ENCODE measurements around the gene TPRG1. TPM values are rescaled to one million over a fixed set of nuclear protein-coding genes. Genes with fewer than 3 reads are reported as not detected.

TPRG1 gene
- total and polyA plus RNA-seq, 2 of the 8 experiments (the other 6 are each of a cell fraction or from before 2014, with no cell fraction given) = 0.37 to 0.47 TPM

DNA sequence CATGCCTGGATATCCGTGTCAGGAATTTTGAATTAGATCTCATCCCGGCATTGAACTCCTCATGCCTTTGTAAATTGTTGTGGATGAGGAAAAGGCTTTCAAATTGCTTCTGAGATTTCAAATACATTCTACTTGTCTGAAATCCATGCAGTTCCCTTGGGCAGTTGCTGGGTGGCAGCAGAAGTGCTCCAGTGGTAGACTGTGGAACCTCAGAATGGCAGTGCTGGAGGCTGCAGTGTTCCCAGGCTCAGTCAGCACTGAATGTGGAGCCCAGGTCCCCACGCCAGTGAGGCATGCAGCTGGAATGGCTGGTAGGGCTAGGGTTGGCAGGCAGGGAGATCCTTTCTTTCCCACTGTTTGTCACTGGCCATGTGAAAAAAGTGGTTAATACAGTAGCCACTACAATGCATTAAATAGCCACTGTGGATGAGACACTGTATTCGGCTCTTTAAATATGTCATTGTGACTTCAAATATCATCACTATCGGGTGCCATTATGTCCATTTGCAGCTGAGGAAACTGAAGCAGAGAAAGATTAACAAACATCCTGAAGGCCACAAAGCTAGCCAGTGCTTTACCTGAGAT is 98.6 kb downstream of the TPRG1 start:
- H3K27me3 ChIP-seq (replicated peaks in 1 of 4; ENCODE audit: control insufficient read depth in 3 of 4, extremely low read depth in 1 of 4, insufficient read depth in 3 of 4, low read length in 3 of 4) = no peaks in the 10 kb centered on the region
- H4K8ac ChIP-seq (ENCODE audit: extremely low read depth, insufficient read depth, low read length) = no peak overlapping the region
- no peaks in the 10 kb centered on the region for H3K79me2 ChIP-seq (ENCODE audit: control insufficient read depth in 1 of 2, insufficient read depth in 2 of 2, low read length in 2 of 2)
- H2AK5ac ChIP-seq (ENCODE audit: low read depth, low read length) = no peak overlapping the region
- TF ChIP-seq, protein P1, sequence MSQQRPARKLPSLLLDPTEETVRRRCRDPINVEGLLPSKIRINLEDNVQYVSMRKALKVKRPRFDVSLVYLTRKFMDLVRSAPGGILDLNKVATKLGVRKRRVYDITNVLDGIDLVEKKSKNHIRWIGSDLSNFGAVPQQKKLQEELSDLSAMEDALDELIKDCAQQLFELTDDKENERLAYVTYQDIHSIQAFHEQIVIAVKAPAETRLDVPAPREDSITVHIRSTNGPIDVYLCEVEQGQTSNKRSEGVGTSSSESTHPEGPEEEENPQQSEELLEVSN (IDR thresholded peaks at IDR 0.05) = no peak
- TF ChIP-seq, protein P2, sequence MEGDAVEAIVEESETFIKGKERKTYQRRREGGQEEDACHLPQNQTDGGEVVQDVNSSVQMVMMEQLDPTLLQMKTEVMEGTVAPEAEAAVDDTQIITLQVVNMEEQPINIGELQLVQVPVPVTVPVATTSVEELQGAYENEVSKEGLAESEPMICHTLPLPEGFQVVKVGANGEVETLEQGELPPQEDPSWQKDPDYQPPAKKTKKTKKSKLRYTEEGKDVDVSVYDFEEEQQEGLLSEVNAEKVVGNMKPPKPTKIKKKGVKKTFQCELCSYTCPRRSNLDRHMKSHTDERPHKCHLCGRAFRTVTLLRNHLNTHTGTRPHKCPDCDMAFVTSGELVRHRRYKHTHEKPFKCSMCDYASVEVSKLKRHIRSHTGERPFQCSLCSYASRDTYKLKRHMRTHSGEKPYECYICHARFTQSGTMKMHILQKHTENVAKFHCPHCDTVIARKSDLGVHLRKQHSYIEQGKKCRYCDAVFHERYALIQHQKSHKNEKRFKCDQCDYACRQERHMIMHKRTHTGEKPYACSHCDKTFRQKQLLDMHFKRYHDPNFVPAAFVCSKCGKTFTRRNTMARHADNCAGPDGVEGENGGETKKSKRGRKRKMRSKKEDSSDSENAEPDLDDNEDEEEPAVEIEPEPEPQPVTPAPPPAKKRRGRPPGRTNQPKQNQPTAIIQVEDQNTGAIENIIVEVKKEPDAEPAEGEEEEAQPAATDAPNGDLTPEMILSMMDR (IDR thresholded peaks at IDR 0.05; ENCODE audit: control extremely low read depth in 1 of 3, insufficient read depth in 1 of 3, low read depth in 1 of 3, low read length in 3 of 3) = peak; percentile 62 to 77 (median 75)
- TF ChIP-seq RAD21 (IDR thresholded peaks at IDR 0.05 in 1 of 2, conservative IDR thresholded peaks at IDR 0.05 in 1 of 2; ENCODE audit: low read depth in 2 of 2, low read length in 2 of 2) = peak; percentile 82 to 88
- H3K4me1 ChIP-seq (replicated peaks in 1 of 4; ENCODE audit: control insufficient read depth in 3 of 4, insufficient read depth in 4 of 4, low read length in 3 of 4) = no peaks in the 10 kb centered on the region
- no peaks in the 10 kb centered on the region for H4K20me1 ChIP-seq (replicated peaks in 1 of 2; ENCODE audit: control insufficient read depth in 1 of 2, insufficient read depth in 2 of 2, low read length in 2 of 2)
- no peak overlapping the region for H3K14ac ChIP-seq (ENCODE audit: insufficient read length)
- 88% methylated on average over 5 of the region's 5 CpGs; no CpG with 5 or more reads in 1 of the 2 experiments for WGBS, 2 experiments (ENCODE audit: extremely low coverage in 1 of 2, insufficient coverage in 1 of 2, insufficient read length in 1 of 2, insufficient replicate concordance in 2 of 2, low coverage in 1 of 2, low lambda C conversion rate in 2 of 2, missing lambda C conversion rate in 1 of 2)
- DNase-seq (ENCODE audit: low read depth in 1 of 2, low spot score in 2 of 2) = peak in 1 of 2 experiments; percentile 33
- H3K4me2 ChIP-seq (ENCODE audit: insufficient read depth in 1 of 2, low read depth in 2 of 2, low read length in 2 of 2) = no peak overlapping the region
- no peaks in the 10 kb centered on the region for H3K23me2 ChIP-seq (ENCODE audit: low read depth, low read length)
- no peaks in the 10 kb centered on the region for H3K9me3 ChIP-seq (ENCODE audit: insufficient read depth in 2 of 2, low read depth in 1 of 2, low read length in 1 of 2)
- no peak overlapping the region for H3K4me3 ChIP-seq (ENCODE audit: extremely low read depth in 1 of 4, insufficient read depth in 2 of 4, low read depth in 3 of 4, low read length in 4 of 4)
- POLR2A ChIA-PET (ENCODE audit: partially characterized antibody) = no interaction called here
- no peak overlapping the region for H3K4ac ChIP-seq (replicated peaks; ENCODE audit: insufficient read length, low read depth, low read length)
- no peak overlapping the region for H3K18ac ChIP-seq (ENCODE audit: extremely low read depth, low read length)
- no peak overlapping the region for H2AFZ ChIP-seq (ENCODE audit: low read length)
- H3K23ac ChIP-seq (ENCODE audit: insufficient read length) = no peak overlapping the region
- H3K79me1 ChIP-seq (ENCODE audit: low read depth, low read length) = no peaks in the 10 kb centered on the region
- FAIRE-seq = peak; percentile 19
- no peak overlapping the region for H2BK15ac ChIP-seq (ENCODE audit: low read length)
- H2BK20ac ChIP-seq (ENCODE audit: low read length) = no peak overlapping the region
- no peak overlapping the region for H2BK5ac ChIP-seq (ENCODE audit: low read depth, low read length)
- no peaks in the 10 kb centered on the region for H3K36me3 ChIP-seq (ENCODE audit: control insufficient read depth in 2 of 4, insufficient read depth in 4 of 4, low read length in 3 of 4)
- H4K91ac ChIP-seq (replicated peaks; ENCODE audit: insufficient read length, low read length) = no peak overlapping the region
- no peak overlapping the region for H3K56ac ChIP-seq (replicated peaks; ENCODE audit: insufficient read length, low read depth, low read length)
- H2BK120ac ChIP-seq (replicated peaks; ENCODE audit: low read depth, low read length) = no peak overlapping the region
- CTCF ChIA-PET (ENCODE audit: partially characterized antibody) = interaction anchor here (0.6 to 4.3 kb wide), 18 partner anchors 11 to 690 kb away, joined by 3 to 24 read pairs (median 4); no protein-coding TSS in a partner anchor
- no peak overlapping the region for H2BK12ac ChIP-seq (ENCODE audit: low read depth, low read length)
- H3K27ac ChIP-seq (ENCODE audit: low read depth, low read length) = no peak overlapping the region
- H4K5ac ChIP-seq (ENCODE audit: insufficient read length, low read depth, low read length) = no peak overlapping the region
- H3K9ac ChIP-seq (replicated peaks in 1 of 4; ENCODE audit: extremely low read depth in 1 of 4, low read depth in 3 of 4, low read length in 3 of 4) = no peak overlapping the region

Data from H1 (cell line).